ENCODE results near the gene CELF2. TPM values are rescaled to one million over a fixed set of nuclear protein-coding genes. Genes with fewer than 3 reads are reported as not detected.

Gene CELF2
- total and polyA plus RNA-seq, 9 of the 15 experiments (the other 6 are each of a cell fraction or from before 2014, with no cell fraction given): 4.0 to 20.3 (median 11.1) TPM

- no peak overlapping the region for H3K9ac ChIP-seq (ENCODE audit: insufficient read depth in 1 of 2, low read depth in 2 of 2, low read length in 2 of 2)
- H3K36me3 ChIP-seq (ENCODE audit: control insufficient read depth, insufficient read depth, low read length): no peaks in the 10 kb centered on the region
- no peak overlapping the region for H2AFZ ChIP-seq (ENCODE audit: low read depth, low read length)
- DNase-seq (ENCODE audit: extremely low read depth in 1 of 4, low spot score in 3 of 4) (no peak), FAIRE-seq (no peak), ATAC-seq (no peak)
- BruUV-seq (replicated peaks): no TSS peak
- ChIA-PET CTCF (ENCODE audit: low intra/inter-chr PET ratio) (no interaction called here), POLR2A (no interaction called here)
- H3K4me3 ChIP-seq: no peak overlapping the region
- TF ChIP-seq ZNF644 (tag; IDR thresholded peaks at IDR 0.05; ENCODE audit: low read depth) (no peak), TCFL5 (CRISPR knock-in tag; conservative IDR thresholded peaks at IDR 0.05) (no peak), SAP30 (IDR thresholded peaks at IDR 0.05; ENCODE audit: borderline replicate concordance, insufficient read depth, low read depth, low read length, poor library complexity, severe bottlenecking) (no peak), NBN (IDR thresholded peaks at IDR 0.05; ENCODE audit: low read depth) (no peak), PYGO2 (tag; IDR thresholded peaks at IDR 0.05) (no peak), ZNF431 (CRISPR knock-in tag; IDR thresholded peaks at IDR 0.05) (no peak), FOXA3 (CRISPR knock-in tag; conservative IDR thresholded peaks at IDR 0.05 in 1 of 2, IDR thresholded peaks at IDR 0.05 in 1 of 2) (no peak), MAZ (CRISPR knock-in tag; conservative IDR thresholded peaks at IDR 0.05 in 1 of 2, IDR thresholded peaks at IDR 0.05 in 1 of 2) (no peak), ID3 (CRISPR knock-in tag; IDR thresholded peaks at IDR 0.05) (no peak), ID3 (tag; IDR thresholded peaks at IDR 0.05) (no peak), NFRKB (IDR thresholded peaks at IDR 0.05; ENCODE audit: low read depth) (no peak)
- TF ChIP-seq, protein P1, sequence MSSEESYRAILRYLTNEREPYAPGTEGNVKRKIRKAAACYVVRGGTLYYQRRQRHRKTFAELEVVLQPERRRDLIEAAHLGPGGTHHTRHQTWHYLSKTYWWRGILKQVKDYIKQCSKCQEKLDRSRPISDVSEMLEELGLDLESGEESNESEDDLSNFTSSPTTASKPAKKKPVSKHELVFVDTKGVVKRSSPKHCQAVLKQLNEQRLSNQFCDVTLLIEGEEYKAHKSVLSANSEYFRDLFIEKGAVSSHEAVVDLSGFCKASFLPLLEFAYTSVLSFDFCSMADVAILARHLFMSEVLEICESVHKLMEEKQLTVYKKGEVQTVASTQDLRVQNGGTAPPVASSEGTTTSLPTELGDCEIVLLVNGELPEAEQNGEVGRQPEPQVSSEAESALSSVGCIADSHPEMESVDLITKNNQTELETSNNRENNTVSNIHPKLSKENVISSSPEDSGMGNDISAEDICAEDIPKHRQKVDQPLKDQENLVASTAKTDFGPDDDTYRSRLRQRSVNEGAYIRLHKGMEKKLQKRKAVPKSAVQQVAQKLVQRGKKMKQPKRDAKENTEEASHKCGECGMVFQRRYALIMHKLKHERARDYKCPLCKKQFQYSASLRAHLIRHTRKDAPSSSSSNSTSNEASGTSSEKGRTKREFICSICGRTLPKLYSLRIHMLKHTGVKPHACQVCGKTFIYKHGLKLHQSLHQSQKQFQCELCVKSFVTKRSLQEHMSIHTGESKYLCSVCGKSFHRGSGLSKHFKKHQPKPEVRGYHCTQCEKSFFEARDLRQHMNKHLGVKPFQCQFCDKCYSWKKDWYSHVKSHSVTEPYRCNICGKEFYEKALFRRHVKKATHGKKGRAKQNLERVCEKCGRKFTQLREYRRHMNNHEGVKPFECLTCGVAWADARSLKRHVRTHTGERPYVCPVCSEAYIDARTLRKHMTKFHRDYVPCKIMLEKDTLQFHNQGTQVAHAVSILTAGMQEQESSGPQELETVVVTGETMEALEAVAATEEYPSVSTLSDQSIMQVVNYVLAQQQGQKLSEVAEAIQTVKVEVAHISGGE (CRISPR knock-in tag; IDR thresholded peaks at IDR 0.05): no peak
- TF ChIP-seq, protein P2, sequence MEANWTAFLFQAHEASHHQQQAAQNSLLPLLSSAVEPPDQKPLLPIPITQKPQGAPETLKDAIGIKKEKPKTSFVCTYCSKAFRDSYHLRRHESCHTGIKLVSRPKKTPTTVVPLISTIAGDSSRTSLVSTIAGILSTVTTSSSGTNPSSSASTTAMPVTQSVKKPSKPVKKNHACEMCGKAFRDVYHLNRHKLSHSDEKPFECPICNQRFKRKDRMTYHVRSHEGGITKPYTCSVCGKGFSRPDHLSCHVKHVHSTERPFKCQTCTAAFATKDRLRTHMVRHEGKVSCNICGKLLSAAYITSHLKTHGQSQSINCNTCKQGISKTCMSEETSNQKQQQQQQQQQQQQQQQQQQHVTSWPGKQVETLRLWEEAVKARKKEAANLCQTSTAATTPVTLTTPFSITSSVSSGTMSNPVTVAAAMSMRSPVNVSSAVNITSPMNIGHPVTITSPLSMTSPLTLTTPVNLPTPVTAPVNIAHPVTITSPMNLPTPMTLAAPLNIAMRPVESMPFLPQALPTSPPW (CRISPR knock-in tag; IDR thresholded peaks at IDR 0.05): no peak
- H3K9me3 ChIP-seq (replicated peaks; ENCODE audit: control insufficient read depth, insufficient read depth, low read depth, low read length): no peaks in the 10 kb centered on the region
- no peaks in the 10 kb centered on the region for H3K79me2 ChIP-seq (ENCODE audit: control insufficient read depth, insufficient read depth, low read length)
- in situ Hi-C loops (cut with MboI): no loop called here
- H4K20me1 ChIP-seq (replicated peaks; ENCODE audit: control insufficient read depth, insufficient read depth, low read length): no peaks in the 10 kb centered on the region
- no peaks in the 10 kb centered on the region for H3K9me1 ChIP-seq (ENCODE audit: control insufficient read depth, insufficient read depth, low read length)
- no peak overlapping the region for H3K27ac ChIP-seq (ENCODE audit: extremely low read depth, low read depth, low read length)
- H3K4me2 ChIP-seq (ENCODE audit: insufficient read depth, low read length): no peak overlapping the region
- WGBS (ENCODE audit: insufficient coverage, low coverage, missing lambda C conversion rate): 4% methylated on average over 6 of the region's 6 CpGs
- H3K27me3 ChIP-seq (ENCODE audit: control insufficient read depth in 2 of 2, insufficient read depth in 2 of 2, low read length in 2 of 2): peaks cover 6 to 9% of the 10 kb centered on the region in 2 experiments; a peak in 4 of 5 replicates
- H3K4me1 ChIP-seq (replicated peaks in 1 of 2; ENCODE audit: control insufficient read depth in 2 of 2, insufficient read depth in 2 of 2, low read length in 2 of 2): no peaks in the 10 kb centered on the region
- intact Hi-C loops (cut with micrococcal nuclease): no loop called here
Measured at GRCh38 chr10:11088709-11089108, 71.0 kb downstream of the CELF2 start.

Measured in K562 (cell line).